ENCODE results near the gene CNPY3. TPM values are rescaled to one million over a fixed set of nuclear protein-coding genes. Genes with fewer than 3 reads are reported as not detected.
"Not testable (repeated sequence)": the region's sequence is repeated elsewhere in the genome, so short reads cannot be mapped to it uniquely, and the experiment has no call there.

CNPY3 gene
- total and polyA plus RNA-seq, 2 of the 13 experiments (the other 11 are each of a cell fraction or from before 2014, with no cell fraction given) = 42.3 to 60.2 TPM

GRCh38 chr6:42894041-42894828 is 35.0 kb upstream of the CNPY3 start (continued):
- TF ChIP-seq YEATS4 (CRISPR knock-in tag; IDR thresholded peaks at IDR 0.05; ENCODE audit: borderline replicate concordance) (peak; percentile 56; the same call in 1 of the 2 replicates), ZNF761 (CRISPR knock-in tag; conservative IDR thresholded peaks at IDR 0.05) (0 out of 2 replicates have a peak, but pooled peaks have one; percentile 28), ARNT2 (CRISPR knock-in tag; IDR thresholded peaks at IDR 0.05; ENCODE audit: low read depth) (0 out of 2 replicates have a peak, but pooled peaks have one; percentile 5), ZNF350 (CRISPR knock-in tag; IDR thresholded peaks at IDR 0.05; ENCODE audit: borderline replicate concordance, low read depth) (peak; percentile 50; the same call in 1 of the 2 replicates), MEF2D (CRISPR knock-in tag; IDR thresholded peaks at IDR 0.05) (0 out of 2 replicates have a peak, but pooled peaks have one; percentile 56), ZNF800 (CRISPR knock-in tag; IDR thresholded peaks at IDR 0.05) (peak; percentile 45; the same call in 1 of the 2 replicates), IRX3 (CRISPR knock-in tag; IDR thresholded peaks at IDR 0.05; ENCODE audit: borderline replicate concordance, low read depth) (peak; percentile 61; the same call in 1 of the 2 replicates), SOX6 (CRISPR knock-in tag; IDR thresholded peaks at IDR 0.05) (peak; percentile 23; the same call in 1 of the 2 replicates), ZNF639 (CRISPR knock-in tag; conservative IDR thresholded peaks at IDR 0.05) (0 out of 2 replicates have a peak, but pooled peaks have one; percentile 28), PATZ1 (CRISPR knock-in tag; IDR thresholded peaks at IDR 0.05) (0 out of 2 replicates have a peak, but pooled peaks have one; percentile 8), ZNF205 (CRISPR knock-in tag; IDR thresholded peaks at IDR 0.05) (0 out of 2 replicates have a peak, but pooled peaks have one; percentile 25), KDM3A (CRISPR knock-in tag; IDR thresholded peaks at IDR 0.05; ENCODE audit: low read depth) (0 out of 2 replicates have a peak, but pooled peaks have one; percentile 32), ZFP91 (CRISPR knock-in tag; IDR thresholded peaks at IDR 0.05; ENCODE audit: borderline replicate concordance) (peak; percentile 54; the same call in 1 of the 2 replicates), CSRNP1 (CRISPR knock-in tag; IDR thresholded peaks at IDR 0.05) (0 out of 2 replicates have a peak, but pooled peaks have one; percentile 11)
- TF ChIP-seq SOX6 (IDR thresholded peaks at IDR 0.05) = not testable (repeated sequence)
